ENCODE measurements around the gene SUGT1. TPM values are rescaled to one million over a fixed set of nuclear protein-coding genes. Genes with fewer than 3 reads are reported as not detected.
A peak's percentile ranks its signal among the peaks of the same experiment; 100 is the strongest.

SUGT1 gene
- polyA plus RNA-seq, 2 donors: 33.7 to 36.1 TPM

- H3K4me3 ChIP-seq (ENCODE audit: low read depth in 1 of 2, low read length in 2 of 2): peak within 1 kb of the TSS in 1 of 2 donors; percentile 25
- H3K4me1 ChIP-seq (ENCODE audit: control insufficient read depth in 2 of 2, insufficient read depth in 2 of 2, low read length in 1 of 2): peaks cover 0 to 7% of the 10 kb centered on the region in 2 donors
- H3K27me3 ChIP-seq (ENCODE audit: control insufficient read depth in 1 of 2, insufficient read depth in 2 of 2, low read length in 2 of 2): peaks cover 0 to 7% of the 10 kb centered on the region in 2 donors
- H3K36me3 ChIP-seq (ENCODE audit: control insufficient read depth in 2 of 2, insufficient read depth in 2 of 2, low read length in 1 of 2): no peaks in the 10 kb centered on the region
- 9 to 13% methylated on average over 34 of the region's 34 CpGs for WGBS, 2 donors
- peaks cover 0 to 6% of the 10 kb centered on the region in 2 donors for H3K9me3 ChIP-seq (ENCODE audit: control insufficient read depth in 2 of 2, insufficient read depth in 1 of 2, low read depth in 1 of 2, low read length in 1 of 2)
- no peak within 1 kb of the TSS for H3K27ac ChIP-seq (ENCODE audit: low read depth in 2 of 2, low read length in 1 of 2)
Measured at GRCh38 chr13:52739468-52740071, 86.9 kb downstream of the SUGT1 start, which contains the start of gene CNMD. CNMD (minus strand) TSS chr13:52739820; CDS start chr13:52739701, 119 bp downstream.

- H3K9me3 ChIP-seq (ENCODE audit: control insufficient read depth in 2 of 2, insufficient read depth in 1 of 2, low read depth in 1 of 2, low read length in 1 of 2): peaks cover 0 to 6% of the 10 kb centered on the region in 2 donors
- 69 to 78% methylated on average over 1 of the region's 1 CpG for WGBS, 2 donors
- no peaks in the 10 kb centered on the region for H3K36me3 ChIP-seq (ENCODE audit: control insufficient read depth in 2 of 2, insufficient read depth in 2 of 2, low read length in 1 of 2)
- no peak overlapping the region for H3K27ac ChIP-seq (ENCODE audit: low read depth in 2 of 2, low read length in 1 of 2)
- no peak overlapping the region for H3K4me3 ChIP-seq (ENCODE audit: low read depth in 1 of 2, low read length in 2 of 2)
- H3K4me1 ChIP-seq (ENCODE audit: control insufficient read depth in 2 of 2, insufficient read depth in 2 of 2, low read length in 1 of 2): peaks cover 0 to 7% of the 10 kb centered on the region in 2 donors
- H3K27me3 ChIP-seq (ENCODE audit: control insufficient read depth in 1 of 2, insufficient read depth in 2 of 2, low read length in 2 of 2): peaks cover 0 to 6% of the 10 kb centered on the region in 2 donors
Measured at GRCh38 chr13:52743569-52743968, 90.9 kb downstream of the SUGT1 start.

- H3K4me3 ChIP-seq (ENCODE audit: low read depth in 1 of 2, low read length in 2 of 2): no peak overlapping the region
- peaks cover 0 to 5% of the 10 kb centered on the region in 2 donors for H3K4me1 ChIP-seq (ENCODE audit: control insufficient read depth in 2 of 2, insufficient read depth in 2 of 2, low read length in 1 of 2)
- H3K27me3 ChIP-seq (ENCODE audit: control insufficient read depth in 1 of 2, insufficient read depth in 2 of 2, low read length in 2 of 2): peaks cover 0 to 2% of the 10 kb centered on the region in 2 donors
- WGBS, 2 donors: 92 to 96% methylated on average over 3 of the region's 3 CpGs
- peaks cover 0 to 6% of the 10 kb centered on the region in 2 donors for H3K9me3 ChIP-seq (ENCODE audit: control insufficient read depth in 2 of 2, insufficient read depth in 1 of 2, low read depth in 1 of 2, low read length in 1 of 2)
- no peaks in the 10 kb centered on the region for H3K36me3 ChIP-seq (ENCODE audit: control insufficient read depth in 2 of 2, insufficient read depth in 2 of 2, low read length in 1 of 2)
- H3K27ac ChIP-seq (ENCODE audit: low read depth in 2 of 2, low read length in 1 of 2): no peak overlapping the region
Measured at GRCh38 chr13:52743988-52744387, 91.4 kb downstream of the SUGT1 start.

GRCh38 chr13:52744842-52745375 is 92.3 kb downstream of the SUGT1 start:
- H3K4me1 ChIP-seq (ENCODE audit: control insufficient read depth in 2 of 2, insufficient read depth in 2 of 2, low read length in 1 of 2): no peaks in the 10 kb centered on the region
- peaks cover 0 to 2% of the 10 kb centered on the region in 2 donors for H3K9me3 ChIP-seq (ENCODE audit: control insufficient read depth in 2 of 2, insufficient read depth in 1 of 2, low read depth in 1 of 2, low read length in 1 of 2)
- WGBS, 2 donors: 63 to 65% methylated on average over 6 of the region's 6 CpGs
- no peak overlapping the region for H3K27ac ChIP-seq (ENCODE audit: low read depth in 2 of 2, low read length in 1 of 2)
- H3K36me3 ChIP-seq (ENCODE audit: control insufficient read depth in 2 of 2, insufficient read depth in 2 of 2, low read length in 1 of 2): no peaks in the 10 kb centered on the region
- no peak overlapping the region for H3K4me3 ChIP-seq (ENCODE audit: low read depth in 1 of 2, low read length in 2 of 2)
- H3K27me3 ChIP-seq (ENCODE audit: control insufficient read depth in 1 of 2, insufficient read depth in 2 of 2, low read length in 2 of 2): no peaks in the 10 kb centered on the region

- no peak overlapping the region for H3K4me3 ChIP-seq (ENCODE audit: low read depth in 1 of 2, low read length in 2 of 2)
- peaks cover 0 to 2% of the 10 kb centered on the region in 2 donors for H3K9me3 ChIP-seq (ENCODE audit: control insufficient read depth in 2 of 2, insufficient read depth in 1 of 2, low read depth in 1 of 2, low read length in 1 of 2)
- H3K27ac ChIP-seq (ENCODE audit: low read depth in 2 of 2, low read length in 1 of 2): no peak overlapping the region
- H3K36me3 ChIP-seq (ENCODE audit: control insufficient read depth in 2 of 2, insufficient read depth in 2 of 2, low read length in 1 of 2): no peaks in the 10 kb centered on the region
- no peaks in the 10 kb centered on the region for H3K4me1 ChIP-seq (ENCODE audit: control insufficient read depth in 2 of 2, insufficient read depth in 2 of 2, low read length in 1 of 2)
- 62 to 70% methylated on average over 3 of the region's 3 CpGs for WGBS, 2 donors
- H3K27me3 ChIP-seq (ENCODE audit: control insufficient read depth in 1 of 2, insufficient read depth in 2 of 2, low read length in 2 of 2): no peaks in the 10 kb centered on the region
Measured at GRCh38 chr13:52746141-52746540, 93.5 kb downstream of the SUGT1 start.

- Histone ChIP-seq H3K4me1 (ENCODE audit: control insufficient read depth in 2 of 2, insufficient read depth in 2 of 2, low read length in 1 of 2) (no peaks in the 10 kb centered on the region), H3K36me3 (ENCODE audit: control insufficient read depth in 2 of 2, insufficient read depth in 2 of 2, low read length in 1 of 2) (no peaks in the 10 kb centered on the region), H3K9me3 (ENCODE audit: control insufficient read depth in 2 of 2, insufficient read depth in 1 of 2, low read depth in 1 of 2, low read length in 1 of 2) (no peaks in the 10 kb centered on the region), H3K4me3 (ENCODE audit: low read depth in 1 of 2, low read length in 2 of 2) (no peak overlapping the region), H3K27me3 (ENCODE audit: control insufficient read depth in 1 of 2, insufficient read depth in 2 of 2, low read length in 2 of 2) (no peaks in the 10 kb centered on the region), H3K27ac (ENCODE audit: low read depth in 2 of 2, low read length in 1 of 2) (no peak overlapping the region)
- 39 to 42% methylated on average over 5 of the region's 5 CpGs for WGBS, 2 donors
Measured at GRCh38 chr13:52749419-52749818, 96.8 kb downstream of the SUGT1 start.

Other genes starting within 250 kb of the SUGT1 start
- 1 to 10 TPM; 1.4 to 2.0 TPM for gene THSD1, start 246.7 kb upstream of the SUGT1 start, polyA plus RNA-seq
- 10 to 100 TPM; 21.5 to 23.4 TPM for gene VPS36, start 202.2 kb upstream of the SUGT1 start, polyA plus RNA-seq
- 1 to 10 TPM; 5.2 to 8.6 TPM for gene CKAP2, start 197.4 kb upstream of the SUGT1 start, polyA plus RNA-seq
- 1 to 10 TPM; 5.3 to 8.9 TPM for gene HNRNPA1L2, start 10.4 kb upstream of the SUGT1 start, polyA plus RNA-seq
- not detected for gene CNMD, start 87.0 kb downstream of the SUGT1 start, polyA plus RNA-seq
- gene PCDH8, start 195.8 kb downstream of the SUGT1 start, polyA plus RNA-seq: not detected

Measured in esophagus (tissue), 2 donors.